Uterus (tissue), 4 donors: ENCODE data around the gene FOS. TPM values are rescaled to one million over a fixed set of nuclear protein-coding genes. Genes with fewer than 3 reads are reported as not detected.

ENCODE experiments used
- DNase-seq, 2 donors: peaks; one replicate each; pipeline ENCODE4 v3.0.0-alpha.2; 2019 to 2020
- H3K27ac ChIP-seq, 2 donors: fragments of 200-600 bp; sonication (generic); 1 replicate in 1 of 2; 2 replicates in 1 of 2; pipeline ENCODE4 v1.5.1; 2016 to 2018
- H3K27me3 ChIP-seq, 2 donors: fragments of 200-600 bp; sonication (generic); one replicate each; pipeline ENCODE4 v1.5.1; 2018 to 2019; ENCODE audit warnings: control low read depth in 1 of 2
- H3K36me3 ChIP-seq, 2 donors: fragments of 200-600 bp; sonication (generic); one replicate each; pipeline ENCODE4 v1.5.1; 2019; ENCODE audit warnings: control low read depth in 1 of 2
- H3K4me1 ChIP-seq, 2 donors: fragments of 200-600 bp; sonication (generic); one replicate each; pipeline ENCODE4 v1.5.1; 2018 to 2019; ENCODE audit warnings: control low read depth in 1 of 2
- H3K4me3 ChIP-seq, 2 donors: fragments of 200-600 bp; sonication (generic); 1 replicate in 1 of 2; 2 replicates in 1 of 2; pipeline ENCODE4 v1.5.1; 2018 to 2019; ENCODE audit warnings: mild to moderate bottlenecking in 1 of 2
- H3K9me3 ChIP-seq, 2 donors: fragments of 200-600 bp; sonication (generic); one replicate each; pipeline ENCODE4 v1.5.1; 2019; ENCODE audit warnings: control low read depth in 1 of 2
- POLR2A ChIP-seq, 2 donors: fragments of 450-650 bp; IDR thresholded peaks; one replicate each; pipeline ENCODE4 v1.6.1; 2016; ENCODE audit warnings: antibody characterized with exemption in 2 of 2, mild to moderate bottlenecking in 1 of 2, moderate library complexity in 1 of 2
- intact Hi-C: fragments of 100-400 bp; cut with DNase I; formaldehyde crosslinking; loops from one replicate; pipeline ENCODE4 v1.15.1; 2023; ENCODE audit warnings: low total_unique reads
- total RNA-seq, 4 donors: library from RNA; depleted of rRNA in 3 of 4; stranded (reverse); fragments of >200 nt in 3 of 4; gene quantifications; one replicate each; pipeline versions ENCODE4 v1.1.0 to v1.2.4, GENCODE V29; 2014 to 2023
- TF ChIP-seq, protein P1 (sequence below), 4 experiments: fragments of 200-600 bp in 2 of 4; fragments of 450-650 bp in 2 of 4; sonication (generic) in 2 of 4; IDR thresholded peaks; one replicate each; pipeline ENCODE4 v1.5.1; 2016 to 2019; ENCODE audit warnings: antibody characterized with exemption in 4 of 4, mild to moderate bottlenecking in 2 of 4, moderate library complexity in 1 of 4
- donor health status: DM: yes; HTN: yes; CAD: no.

FOS gene
- total RNA-seq, 4 donors from 2014 or later: 29.2 to 1,111 (median 137) TPM

DNA sequence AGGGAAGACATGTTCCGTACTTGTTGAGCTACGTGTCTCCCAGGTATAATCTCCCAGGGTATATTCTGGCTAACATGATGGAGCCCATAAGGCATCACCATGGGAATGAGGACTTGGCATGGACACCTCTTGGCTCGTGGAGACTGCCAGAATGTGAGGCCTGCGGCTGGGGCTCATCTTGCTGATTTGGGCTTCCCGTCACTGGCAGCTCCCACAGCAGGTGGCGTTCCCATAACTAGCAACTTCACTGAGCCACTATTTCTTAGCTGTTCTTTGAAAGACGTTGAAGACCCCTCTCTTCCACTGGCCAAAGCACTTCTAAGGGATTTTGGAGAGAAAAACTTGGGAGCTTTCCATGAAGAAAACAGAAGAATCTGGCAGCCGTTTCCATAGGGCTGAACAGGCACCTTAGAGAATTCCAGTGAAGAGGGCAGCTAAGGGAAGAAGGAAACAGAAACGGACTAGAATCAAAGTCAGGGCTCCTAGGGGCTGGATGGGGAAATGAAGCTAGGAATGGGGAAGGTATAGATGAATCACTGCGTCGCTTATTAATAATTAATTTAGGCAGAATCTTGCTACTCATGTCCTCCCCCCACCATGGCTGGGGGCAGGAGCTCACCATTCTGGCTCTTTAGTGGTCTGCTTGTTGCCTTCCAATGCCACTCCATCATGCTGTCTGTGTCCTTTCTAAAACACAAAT, 39.7 kb upstream of the FOS start:
- peak overlapping the region; percentile 50 to 53 for H3K27ac ChIP-seq
- no peaks in the 10 kb centered on the region for H3K36me3 ChIP-seq
- H3K4me1 ChIP-seq: no peaks in the 10 kb centered on the region
- no peak overlapping the region for H3K4me3 ChIP-seq
- intact Hi-C loops: no loop called here
- TF ChIP-seq, protein P1, sequence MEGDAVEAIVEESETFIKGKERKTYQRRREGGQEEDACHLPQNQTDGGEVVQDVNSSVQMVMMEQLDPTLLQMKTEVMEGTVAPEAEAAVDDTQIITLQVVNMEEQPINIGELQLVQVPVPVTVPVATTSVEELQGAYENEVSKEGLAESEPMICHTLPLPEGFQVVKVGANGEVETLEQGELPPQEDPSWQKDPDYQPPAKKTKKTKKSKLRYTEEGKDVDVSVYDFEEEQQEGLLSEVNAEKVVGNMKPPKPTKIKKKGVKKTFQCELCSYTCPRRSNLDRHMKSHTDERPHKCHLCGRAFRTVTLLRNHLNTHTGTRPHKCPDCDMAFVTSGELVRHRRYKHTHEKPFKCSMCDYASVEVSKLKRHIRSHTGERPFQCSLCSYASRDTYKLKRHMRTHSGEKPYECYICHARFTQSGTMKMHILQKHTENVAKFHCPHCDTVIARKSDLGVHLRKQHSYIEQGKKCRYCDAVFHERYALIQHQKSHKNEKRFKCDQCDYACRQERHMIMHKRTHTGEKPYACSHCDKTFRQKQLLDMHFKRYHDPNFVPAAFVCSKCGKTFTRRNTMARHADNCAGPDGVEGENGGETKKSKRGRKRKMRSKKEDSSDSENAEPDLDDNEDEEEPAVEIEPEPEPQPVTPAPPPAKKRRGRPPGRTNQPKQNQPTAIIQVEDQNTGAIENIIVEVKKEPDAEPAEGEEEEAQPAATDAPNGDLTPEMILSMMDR (IDR thresholded peaks at IDR 0.05): no peak
- no peak for TF ChIP-seq POLR2A (IDR thresholded peaks at IDR 0.05)
- no peaks in the 10 kb centered on the region for H3K27me3 ChIP-seq
- DNase-seq: peak in 1 of 2 donors; percentile 39
- H3K9me3 ChIP-seq: no peaks in the 10 kb centered on the region

DNA sequence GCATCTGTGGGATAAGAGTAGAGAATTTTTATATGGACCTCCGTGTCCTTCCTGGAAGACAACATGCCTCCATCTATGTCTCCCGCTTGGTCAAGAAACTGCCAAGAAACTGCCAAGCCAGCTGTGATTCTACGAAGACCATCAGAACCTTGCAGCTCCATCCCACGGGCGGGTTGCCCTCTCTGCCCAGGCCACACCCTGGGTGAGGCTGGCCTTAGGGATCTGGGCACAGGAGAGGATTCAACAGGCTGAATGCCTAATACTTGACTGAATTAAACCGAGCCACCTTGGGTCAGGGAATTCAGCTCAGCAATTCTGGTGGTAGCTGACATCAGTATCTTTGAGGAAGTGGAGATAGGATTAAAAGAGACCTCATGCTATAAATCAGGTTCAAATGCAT, 37.8 kb upstream of the FOS start:
- no peaks in the 10 kb centered on the region for H3K9me3 ChIP-seq
- no peak for DNase-seq
- H3K27me3 ChIP-seq: no peaks in the 10 kb centered on the region
- no peak overlapping the region for H3K4me3 ChIP-seq
- no peak for TF ChIP-seq POLR2A (IDR thresholded peaks at IDR 0.05)
- TF ChIP-seq, protein P1 (IDR thresholded peaks at IDR 0.05): no peak
- intact Hi-C loops: no loop called here
- H3K27ac ChIP-seq: no peak overlapping the region
- no peaks in the 10 kb centered on the region for H3K36me3 ChIP-seq
- no peaks in the 10 kb centered on the region for H3K4me1 ChIP-seq

DNA sequence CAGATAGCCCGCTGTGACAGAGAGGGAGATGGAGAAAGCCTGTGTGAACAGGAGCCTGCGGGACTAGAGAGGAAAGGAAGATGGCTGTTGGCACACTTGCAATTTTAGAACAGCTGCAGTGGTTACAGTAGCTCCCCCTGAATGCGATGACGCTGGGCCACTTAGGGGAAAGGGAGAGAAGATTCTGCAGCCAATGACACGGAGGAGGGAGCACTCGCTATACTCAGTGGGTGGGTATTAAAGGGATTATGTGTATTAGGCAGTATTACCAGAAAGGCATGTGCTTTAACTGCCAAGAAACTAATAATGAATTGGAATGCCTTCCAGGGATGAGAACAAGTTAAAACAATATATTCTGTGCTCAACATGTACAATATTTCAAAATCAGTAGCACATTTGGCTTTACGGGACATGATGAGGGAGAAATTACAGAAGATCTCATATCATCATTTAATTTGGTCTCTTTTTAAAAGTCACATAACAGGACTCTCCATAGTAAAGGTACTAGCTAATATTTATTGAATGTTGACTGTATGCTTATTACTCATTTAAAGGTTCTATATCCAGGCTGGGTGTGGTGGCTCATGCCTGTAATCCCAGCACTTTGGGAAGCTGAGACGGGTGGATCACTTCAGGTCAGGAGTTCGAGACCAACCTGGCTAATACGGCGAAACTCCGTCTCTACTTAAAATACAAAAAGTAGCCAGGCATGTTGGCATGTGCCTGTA, 35.9 kb upstream of the FOS start:
- TF ChIP-seq, protein P1 (IDR thresholded peaks at IDR 0.05): no peak
- TF ChIP-seq POLR2A (IDR thresholded peaks at IDR 0.05): no peak
- no peaks in the 10 kb centered on the region for H3K9me3 ChIP-seq
- H3K4me1 ChIP-seq: no peaks in the 10 kb centered on the region
- H3K4me3 ChIP-seq: no peak overlapping the region
- H3K27ac ChIP-seq: no peak overlapping the region
- intact Hi-C loops: no loop called here
- peak in 1 of 2 donors; percentile 35 for DNase-seq
- H3K36me3 ChIP-seq: no peaks in the 10 kb centered on the region
- H3K27me3 ChIP-seq: no peaks in the 10 kb centered on the region

DNA sequence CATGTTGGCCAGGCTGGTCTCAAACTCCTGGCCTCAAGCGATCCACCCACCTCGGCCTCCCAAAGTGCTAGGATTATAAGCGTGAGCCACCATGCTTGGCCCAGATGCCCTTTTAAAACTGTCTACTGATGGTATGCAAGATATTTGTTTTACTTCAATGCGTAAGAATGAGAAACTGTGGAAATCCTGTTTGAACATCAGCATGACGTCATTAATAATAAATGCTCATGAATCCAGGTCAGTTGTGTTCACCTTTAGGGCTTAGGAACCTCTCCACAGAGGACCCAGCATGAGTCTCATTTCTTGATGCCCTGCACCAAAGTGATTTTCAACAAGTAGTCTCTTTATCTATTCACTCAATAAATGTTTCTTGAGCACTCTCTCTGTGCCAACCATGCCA, 34.5 kb upstream of the FOS start:
- H3K9me3 ChIP-seq: no peaks in the 10 kb centered on the region
- no peaks in the 10 kb centered on the region for H3K4me1 ChIP-seq
- no peak overlapping the region for H3K4me3 ChIP-seq
- intact Hi-C loops: no loop called here
- H3K36me3 ChIP-seq: no peaks in the 10 kb centered on the region
- DNase-seq: no peak
- TF ChIP-seq, protein P1 (IDR thresholded peaks at IDR 0.05): no peak
- TF ChIP-seq POLR2A (IDR thresholded peaks at IDR 0.05): no peak
- no peak overlapping the region for H3K27ac ChIP-seq
- H3K27me3 ChIP-seq: no peaks in the 10 kb centered on the region

DNA sequence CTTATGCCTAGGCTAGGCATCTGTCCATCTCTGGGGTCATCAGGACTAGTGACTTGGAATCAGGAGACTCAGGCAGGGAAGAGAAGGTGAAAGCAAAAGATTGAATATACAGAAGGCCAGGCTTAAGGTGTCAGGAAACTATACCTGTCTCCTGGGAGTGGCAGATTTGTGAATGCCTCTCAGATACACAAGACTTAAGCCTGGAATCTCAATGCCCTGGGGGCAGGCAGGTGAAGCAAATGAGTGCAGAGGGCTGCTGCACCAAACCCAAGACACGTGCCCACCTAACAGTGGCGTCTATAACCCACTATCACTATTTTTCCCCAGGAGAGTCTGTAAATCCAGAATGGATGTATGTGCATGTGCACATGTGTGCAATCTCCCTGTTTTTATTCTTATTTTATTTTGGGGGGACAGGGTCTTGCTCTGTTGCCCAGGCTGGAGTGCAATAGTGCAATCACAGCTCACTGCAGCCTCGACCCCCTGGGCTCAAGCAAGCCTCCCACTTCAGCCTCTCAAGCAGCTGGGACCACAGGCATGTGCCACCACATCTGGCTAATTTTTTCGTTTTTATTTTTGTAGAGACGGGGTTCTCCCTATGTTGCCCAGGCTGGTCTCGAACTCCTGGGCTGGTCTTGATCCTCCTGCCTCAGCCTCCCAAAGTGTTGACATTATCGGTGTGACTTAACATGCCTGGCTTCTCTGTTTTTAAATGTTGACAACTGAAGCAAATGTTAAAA, 31.9 kb upstream of the FOS start:
- Histone ChIP-seq H3K9me3 (no peaks in the 10 kb centered on the region), H3K4me3 (no peak overlapping the region), H3K36me3 (no peaks in the 10 kb centered on the region), H3K4me1 (no peaks in the 10 kb centered on the region), H3K27me3 (no peaks in the 10 kb centered on the region), H3K27ac (no peak overlapping the region)
- intact Hi-C loops: no loop called here
- TF ChIP-seq POLR2A (IDR thresholded peaks at IDR 0.05): no peak
- TF ChIP-seq, protein P1 (IDR thresholded peaks at IDR 0.05): no peak
- DNase-seq: no peak
